PC-9 (cell line): Measurements from ENCODE around the gene BRD9. TPM values are rescaled to one million over a fixed set of nuclear protein-coding genes. Genes with fewer than 3 reads are reported as not detected.
"Not testable (repeated sequence)": the region's sequence is repeated elsewhere in the genome, so short reads cannot be mapped to it uniquely, and the experiment has no call there.

Experiments used
- Bru-seq: library from RNA; stranded (reverse); fragments of 400-500 nt; gene quantifications from one replicate; lab custom pipeline; 2021; lab: Mats Ljungman, UMichigan
- BruChase-seq, 2 experiments: library from RNA; stranded (reverse); fragments of 400-500 nt; gene quantifications; one replicate each; lab custom pipeline; 2021; lab: Mats Ljungman, UMichigan
- BruUV-seq: library from RNA; stranded (reverse); fragments of 400-500 nt; replicated peaks from 2 replicates; lab custom pipeline; 2021; lab: Mats Ljungman, UMichigan
- CTCF ChIA-PET: fragments of 300-600 bp; sonication (Branson Sonifier 250); formaldehyde crosslinking; loops from one replicate; lab custom pipeline; 2022; ENCODE audit warnings: antibody characterized with exemption; lab: Charles Lee
- POLR2A ChIA-PET: fragments of 300-600 bp; sonication (Branson Sonifier 250); formaldehyde crosslinking; loops from one replicate; lab custom pipeline; 2022; ENCODE audit warnings: antibody characterized with exemption; ENCODE audit not compliant: unreplicated experiment; lab: Charles Lee
- DNase-seq, 2 experiments: peaks; one replicate each; pipeline versions ENCODE4 v3.0.0 to v3.0.0-alpha.2; 2015 to 2022; ENCODE audit warnings: mixed read lengths in 1 of 2
- H2AFZ ChIP-seq: fragments of 200-600 bp; sonication (generic); 2 replicates; pipeline ENCODE4 v1.8.1; 2017; ENCODE audit warnings: antibody characterized with exemption
- H3F3A ChIP-seq: fragments of 200-600 bp; sonication (generic); 2 replicates; pipeline ENCODE4 v1.8.1; 2017; ENCODE audit warnings: antibody characterized with exemption, mild to moderate bottlenecking, low read depth; ENCODE audit not compliant: insufficient read depth
- H3K27ac ChIP-seq: fragments of 200-600 bp; sonication (generic); 2 replicates; pipeline ENCODE4 v1.6.1; 2016; ENCODE audit warnings: mixed run types
- H3K27me3 ChIP-seq: fragments of 200-600 bp; sonication (generic); 2 replicates; pipeline ENCODE4 v1.6.1; 2016; ENCODE audit warnings: low read depth, mixed run types; ENCODE audit not compliant: insufficient read depth
- H3K36me3 ChIP-seq: fragments of 200-600 bp; sonication (generic); 2 replicates; pipeline ENCODE4 v1.6.1; 2016; ENCODE audit warnings: low read depth, mixed run types
- H3K4me1 ChIP-seq: fragments of 200-600 bp; sonication (generic); replicated peaks from 2 replicates; pipeline ENCODE4 v1.6.1; 2016; ENCODE audit warnings: mixed run types; ENCODE audit not compliant: insufficient read depth
- H3K4me2 ChIP-seq: fragments of 200-600 bp; sonication (generic); 2 replicates; pipeline ENCODE4 v1.6.1; 2017; ENCODE audit warnings: mixed run types
- H3K4me3 ChIP-seq: fragments of 200-600 bp; sonication (generic); 2 replicates; pipeline ENCODE4 v1.6.1; 2016; ENCODE audit warnings: mixed run types
- H3K79me2 ChIP-seq: fragments of 200-600 bp; sonication (generic); 2 replicates; pipeline ENCODE4 v1.6.1; 2017; ENCODE audit warnings: low read depth, mixed run types
- H3K9me2 ChIP-seq: fragments of 200-600 bp; sonication (generic); 2 replicates; pipeline ENCODE4 v1.8.1; 2017; ENCODE audit warnings: mild to moderate bottlenecking; ENCODE audit not compliant: insufficient read depth
- H3K9me3 ChIP-seq: fragments of 200-600 bp; sonication (generic); 2 replicates; pipeline ENCODE4 v1.8.1; 2016; ENCODE audit warnings: low read depth; ENCODE audit not compliant: insufficient read depth
- H4K20me1 ChIP-seq: fragments of 200-600 bp; sonication (generic); 2 replicates; pipeline ENCODE4 v1.8.1; 2017; ENCODE audit not compliant: insufficient read depth
- EZH2 ChIP-seq: fragments of 200-600 bp; sonication (generic); IDR thresholded peaks from 2 replicates; pipeline ENCODE4 v1.8.0; 2017; ENCODE audit warnings: antibody characterized with exemption, low read depth
- intact Hi-C: fragments of 100-400 bp; cut with micrococcal nuclease; formaldehyde crosslinking; loops from one replicate; pipeline ENCODE4 v1.10.0; 2022; ENCODE audit not compliant: unreplicated experiment
- long read RNA-seq: library from polyadenylated mRNA; stranded (forward); transcript quantifications from one replicate; pipeline ENCODE4 v2.0.0, GENCODE V29; 2022
- total RNA-seq: library from RNA; stranded (reverse); gene quantifications from 2 replicates; pipeline ENCODE4 v1.2.3, GENCODE V29; 2021
- TF ChIP-seq, protein P1 (sequence below): fragments of 200-600 bp; sonication (generic); conservative IDR thresholded peaks from 2 replicates; pipeline ENCODE4 v1.6.1; 2017; ENCODE audit warnings: mixed run types, antibody characterized with exemption, mild to moderate bottlenecking, moderate library complexity

The BRD9 gene
- total RNA-seq (102 and 112 TPM in 2 replicates), Bru-seq, nascent RNA (percentile 93 among the genes with signal in this experiment), BruChase-seq, experiment 1, labeled RNA remaining after a 2-hour chase (percentile 93 among the genes with signal in this experiment), BruChase-seq, experiment 2, labeled RNA remaining after a 6-hour chase (percentile 91 among the genes with signal in this experiment)
- long read RNA-seq, transcript BRD9-202 (16 exons, 2,156 nt): major isoform, 23 of 73 reads
- long read RNA-seq, partial matches to known transcripts: 12 of 73 reads
- long read RNA-seq, other reads (novel, unspliced or antisense): 37 of 73 reads

DNA sequence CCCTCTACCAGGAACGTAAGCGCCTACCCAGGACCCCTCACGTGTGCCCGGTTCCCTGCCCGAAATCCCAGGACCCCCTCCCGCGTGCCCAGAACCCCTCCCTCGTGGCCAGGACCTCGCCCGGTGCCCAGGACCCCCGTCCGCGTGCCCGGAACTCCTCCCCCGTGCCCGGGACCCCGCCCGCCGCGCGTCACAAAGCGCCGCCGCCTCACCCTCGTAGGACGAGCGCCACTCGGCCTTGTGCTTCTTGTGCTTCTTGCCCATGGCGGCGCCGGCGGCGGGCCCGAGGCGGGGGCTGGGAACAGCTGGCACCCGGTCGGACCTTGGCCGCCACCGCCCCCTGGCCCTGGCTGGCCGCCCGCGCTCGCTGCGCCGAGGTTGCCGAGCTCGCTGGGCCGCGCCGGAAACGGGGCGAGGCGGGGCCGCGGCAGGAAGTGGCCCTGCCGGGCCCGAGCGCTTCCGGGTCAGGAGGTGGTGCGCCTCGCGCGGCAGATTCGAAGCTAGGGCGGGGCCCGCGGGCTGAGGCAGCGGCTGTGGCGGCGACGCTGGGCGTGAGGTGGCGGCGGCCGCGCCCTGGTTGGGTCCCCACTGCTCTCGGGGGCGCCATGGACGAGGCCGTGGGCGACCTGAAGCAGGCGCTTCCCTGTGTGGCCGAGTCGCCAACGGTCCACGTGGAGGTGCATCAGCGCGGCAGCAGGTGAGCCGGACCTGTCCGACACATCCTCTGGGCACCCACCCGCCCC, at the start of gene BRD9, which contains the start of gene TRIP13:
BRD9 (minus strand) TSS at position 408 of the 743 bp plus-strand sequence; CDS start at position 264, 144 bp downstream.
TRIP13 (plus strand) TSS at position 491 of the 743 bp plus-strand sequence; CDS start at position 606, 115 bp downstream.
- no peaks in the 10 kb centered on the region; the same call in 1 of the 2 replicates for H3F3A ChIP-seq
- CTCF ChIA-PET: interaction anchor here (0.6 to 1.4 kb wide), 4 partner anchors 223 to 576 kb away, joined by 3 to 4 read pairs (median 4); no protein-coding TSS in a partner anchor
- H3K4me1 ChIP-seq: peaks cover 18% of the 10 kb centered on the region
- peak within 1 kb of the TSS; percentile 98 for H3K4me2 ChIP-seq
- H3K27me3 ChIP-seq: no peaks in the 10 kb centered on the region
- no peaks in the 10 kb centered on the region for H3K9me3 ChIP-seq
- BruUV-seq: no TSS peak
- peak; percentile 78 to 97 for DNase-seq
- POLR2A ChIA-PET: interaction anchor here (0.5 to 0.8 kb wide), 3 partner anchors 259 to 908 kb away, joined by 3 to 4 read pairs (median 4); no protein-coding TSS in a partner anchor
- H3K79me2 ChIP-seq: peaks cover 65% of the 10 kb centered on the region
- H2AFZ ChIP-seq: peak within 1 kb of the TSS; percentile 87
- TF ChIP-seq, protein P1, sequence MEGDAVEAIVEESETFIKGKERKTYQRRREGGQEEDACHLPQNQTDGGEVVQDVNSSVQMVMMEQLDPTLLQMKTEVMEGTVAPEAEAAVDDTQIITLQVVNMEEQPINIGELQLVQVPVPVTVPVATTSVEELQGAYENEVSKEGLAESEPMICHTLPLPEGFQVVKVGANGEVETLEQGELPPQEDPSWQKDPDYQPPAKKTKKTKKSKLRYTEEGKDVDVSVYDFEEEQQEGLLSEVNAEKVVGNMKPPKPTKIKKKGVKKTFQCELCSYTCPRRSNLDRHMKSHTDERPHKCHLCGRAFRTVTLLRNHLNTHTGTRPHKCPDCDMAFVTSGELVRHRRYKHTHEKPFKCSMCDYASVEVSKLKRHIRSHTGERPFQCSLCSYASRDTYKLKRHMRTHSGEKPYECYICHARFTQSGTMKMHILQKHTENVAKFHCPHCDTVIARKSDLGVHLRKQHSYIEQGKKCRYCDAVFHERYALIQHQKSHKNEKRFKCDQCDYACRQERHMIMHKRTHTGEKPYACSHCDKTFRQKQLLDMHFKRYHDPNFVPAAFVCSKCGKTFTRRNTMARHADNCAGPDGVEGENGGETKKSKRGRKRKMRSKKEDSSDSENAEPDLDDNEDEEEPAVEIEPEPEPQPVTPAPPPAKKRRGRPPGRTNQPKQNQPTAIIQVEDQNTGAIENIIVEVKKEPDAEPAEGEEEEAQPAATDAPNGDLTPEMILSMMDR: peak; percentile 27; the same call in 1 of the 2 replicates
- TF ChIP-seq EZH2: no peak
- no peaks in the 10 kb centered on the region; the same call in none of the 2 replicates for H4K20me1 ChIP-seq
- H3K36me3 ChIP-seq: peaks cover 30% of the 10 kb centered on the region
- H3K27ac ChIP-seq: peak within 1 kb of the TSS; percentile 44
- H3K9me2 ChIP-seq: no peaks in the 10 kb centered on the region
- intact Hi-C loops: loop anchor here (1.0 to 5.0 kb wide), 2 partner anchors 221 to 280 kb away; partner anchors contain the start of gene CEP72
- H3K4me3 ChIP-seq: peak within 1 kb of the TSS; percentile 64

DNA sequence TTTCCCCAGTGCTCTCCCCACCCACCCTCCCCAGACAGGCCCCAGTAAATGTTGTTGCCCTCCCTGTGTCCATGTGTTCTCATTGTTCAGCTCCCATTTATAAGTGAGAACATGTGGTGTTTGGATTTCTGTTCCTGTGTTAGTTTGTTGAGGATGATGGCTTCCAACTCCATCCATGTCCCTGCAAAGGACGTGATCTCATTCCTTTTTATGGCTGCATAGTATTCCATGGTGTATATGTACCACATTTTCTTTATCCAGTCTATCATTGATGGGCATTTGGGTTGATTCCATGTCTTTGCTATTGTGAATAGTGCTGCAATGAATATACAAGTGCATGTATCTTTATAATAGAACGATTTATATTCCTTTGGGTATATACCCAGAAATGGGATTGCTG, 48.1 kb upstream of the BRD9 start:
- peaks cover 94% of the 10 kb centered on the region for H3K27me3 ChIP-seq
- H3K4me1 ChIP-seq, H3F3A ChIP-seq, POLR2A ChIA-PET, H3K27ac ChIP-seq, CTCF ChIA-PET, H3K9me2 ChIP-seq, DNase-seq, BruUV-seq, H2AFZ ChIP-seq, H3K4me3 ChIP-seq, H4K20me1 ChIP-seq, H3K4me2 ChIP-seq, intact Hi-C loops, H3K9me3 ChIP-seq, H3K36me3 ChIP-seq, H3K79me2 ChIP-seq: not testable (repeated sequence)

DNA sequence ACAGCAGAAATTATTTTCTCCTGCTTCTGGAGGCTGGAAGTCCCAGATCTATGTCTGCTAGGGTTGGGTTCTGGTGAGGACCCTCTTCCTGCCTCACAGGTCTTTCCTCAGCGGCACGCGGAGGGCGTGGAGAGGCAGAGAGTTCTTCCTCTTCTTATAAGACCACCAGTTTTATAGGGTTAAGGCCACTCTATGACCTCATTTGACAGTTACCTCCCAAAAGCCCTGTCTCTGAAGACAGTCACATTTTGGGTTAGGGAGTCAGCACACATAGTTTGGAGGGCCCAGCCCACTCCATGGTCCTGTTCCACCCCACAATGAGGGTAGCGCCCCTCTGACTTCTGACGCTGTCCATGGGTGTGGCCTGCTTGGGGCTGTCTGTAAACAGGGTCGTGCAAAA, 46.8 kb upstream of the BRD9 start:
- ChIA-PET CTCF (interaction anchor here (0.6 kb wide), 1 partner anchor 11 kb away, joined by 4 read pairs; no protein-coding TSS in a partner anchor), POLR2A (no interaction called here)
- H4K20me1 ChIP-seq: no peaks in the 10 kb centered on the region
- no peaks in the 10 kb centered on the region for H3K9me3 ChIP-seq
- BruUV-seq: no TSS peak
- no peaks in the 10 kb centered on the region for H3K79me2 ChIP-seq
- no peak overlapping the region for H3K27ac ChIP-seq
- intact Hi-C loops: no loop called here
- H3K4me2 ChIP-seq: no peak overlapping the region
- no peak for DNase-seq
- H3K9me2 ChIP-seq: no peaks in the 10 kb centered on the region
- H3F3A ChIP-seq: no peaks in the 10 kb centered on the region
- no peaks in the 10 kb centered on the region for H3K4me1 ChIP-seq
- no peak overlapping the region for H2AFZ ChIP-seq
- TF ChIP-seq, protein P1: no peak
- no peak for TF ChIP-seq EZH2
- H3K4me3 ChIP-seq: no peak overlapping the region
- peaks cover 82% of the 10 kb centered on the region for H3K27me3 ChIP-seq
- H3K36me3 ChIP-seq: no peaks in the 10 kb centered on the region
